Measurements from ENCODE around the gene ZNF280D. TPM values are rescaled to one million over a fixed set of nuclear protein-coding genes. Genes with fewer than 3 reads are reported as not detected.
"Not testable (repeated sequence)": the region's sequence is repeated elsewhere in the genome, so short reads cannot be mapped to it uniquely, and the experiment has no call there.

ZNF280D gene
- total and polyA plus RNA-seq, 2 of the 8 experiments (the other 6 are each of a cell fraction or from before 2014, with no cell fraction given): 7.4 to 27.5 TPM

DNA sequence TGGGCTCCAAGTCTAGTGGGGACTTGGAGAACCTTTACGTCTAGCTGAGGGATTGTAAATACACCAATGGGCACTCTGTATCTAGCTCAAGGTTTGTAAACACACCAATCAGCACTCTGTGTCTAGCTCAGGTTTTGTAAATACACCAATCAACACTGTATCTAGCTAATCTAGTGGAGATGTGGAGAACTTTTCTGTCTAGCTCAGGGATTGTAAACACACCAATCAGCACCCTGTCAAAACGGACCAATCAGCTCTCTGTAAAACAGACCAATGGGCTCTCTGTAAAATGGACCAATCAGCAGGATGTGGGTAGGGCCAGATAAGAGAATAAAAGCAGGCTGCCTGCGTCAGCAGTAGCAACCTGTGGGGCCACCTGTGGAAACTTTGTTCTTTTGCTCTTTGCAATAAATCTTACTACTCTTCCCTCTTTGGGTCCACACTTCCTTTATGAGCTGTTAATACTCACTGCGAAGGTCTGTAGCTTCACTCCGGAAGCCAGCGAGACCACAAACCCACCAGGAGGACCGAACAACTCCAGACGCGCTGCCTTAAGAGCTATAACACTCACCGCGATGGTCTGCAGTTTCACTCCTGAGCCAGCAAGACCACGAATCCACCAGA is 46.9 kb upstream of the ZNF280D start:
- POLR2A ChIA-PET (ENCODE audit: partially characterized antibody); H2BK120ac ChIP-seq (replicated peaks; ENCODE audit: low read depth, low read length); H4K20me1 ChIP-seq (replicated peaks in 1 of 2; ENCODE audit: control insufficient read depth in 1 of 2, insufficient read depth in 2 of 2, low read length in 2 of 2); H3K18ac ChIP-seq (ENCODE audit: extremely low read depth, low read length); H2BK20ac ChIP-seq (ENCODE audit: low read length); H3K14ac ChIP-seq (ENCODE audit: insufficient read length); FAIRE-seq; H3K9me3 ChIP-seq (ENCODE audit: insufficient read depth in 2 of 2, low read depth in 1 of 2, low read length in 1 of 2); H3K4ac ChIP-seq (replicated peaks; ENCODE audit: insufficient read length, low read depth, low read length); H4K91ac ChIP-seq (replicated peaks; ENCODE audit: insufficient read length, low read length); H3K4me1 ChIP-seq (replicated peaks in 1 of 4; ENCODE audit: control insufficient read depth in 3 of 4, insufficient read depth in 4 of 4, low read length in 3 of 4); H2BK5ac ChIP-seq (ENCODE audit: low read depth, low read length); H3K9ac ChIP-seq (replicated peaks in 1 of 4; ENCODE audit: extremely low read depth in 1 of 4, low read depth in 3 of 4, low read length in 3 of 4); H3K23ac ChIP-seq (ENCODE audit: insufficient read length); H3K36me3 ChIP-seq (ENCODE audit: control insufficient read depth in 2 of 4, insufficient read depth in 4 of 4, low read length in 3 of 4); H3K27me3 ChIP-seq (replicated peaks in 1 of 4; ENCODE audit: control insufficient read depth in 3 of 4, extremely low read depth in 1 of 4, insufficient read depth in 3 of 4, low read length in 3 of 4); H3K56ac ChIP-seq (replicated peaks; ENCODE audit: insufficient read length, low read depth, low read length); H4K8ac ChIP-seq (ENCODE audit: extremely low read depth, insufficient read depth, low read length); H3K79me1 ChIP-seq (ENCODE audit: low read depth, low read length); H3K23me2 ChIP-seq (ENCODE audit: low read depth, low read length); H2AFZ ChIP-seq (ENCODE audit: low read length); H3K27ac ChIP-seq (ENCODE audit: low read depth, low read length); H3K4me2 ChIP-seq (ENCODE audit: insufficient read depth in 1 of 2, low read depth in 2 of 2, low read length in 2 of 2); H2BK15ac ChIP-seq (ENCODE audit: low read length); H3K79me2 ChIP-seq (ENCODE audit: control insufficient read depth in 1 of 2, insufficient read depth in 2 of 2, low read length in 2 of 2); H4K5ac ChIP-seq (ENCODE audit: insufficient read length, low read depth, low read length); H2BK12ac ChIP-seq (ENCODE audit: low read depth, low read length); DNase-seq (ENCODE audit: low read depth in 1 of 2, low spot score in 2 of 2); H2AK5ac ChIP-seq (ENCODE audit: low read depth, low read length); H3K4me3 ChIP-seq (ENCODE audit: extremely low read depth in 1 of 4, insufficient read depth in 2 of 4, low read depth in 3 of 4, low read length in 4 of 4): not testable (repeated sequence)
- WGBS, 2 experiments (ENCODE audit: extremely low coverage in 1 of 2, insufficient coverage in 1 of 2, insufficient read length in 1 of 2, insufficient replicate concordance in 2 of 2, low coverage in 1 of 2, low lambda C conversion rate in 2 of 2, missing lambda C conversion rate in 1 of 2): 92% methylated on average over 12 of the region's 12 CpGs; no CpG with 5 or more reads in 1 of the 2 experiments
- CTCF ChIA-PET (ENCODE audit: partially characterized antibody): interaction anchor here (1.1 to 1.4 kb wide), 3 partner anchors 21 to 44 kb away, joined by 3 to 5 read pairs (median 5); no protein-coding TSS in a partner anchor

DNA sequence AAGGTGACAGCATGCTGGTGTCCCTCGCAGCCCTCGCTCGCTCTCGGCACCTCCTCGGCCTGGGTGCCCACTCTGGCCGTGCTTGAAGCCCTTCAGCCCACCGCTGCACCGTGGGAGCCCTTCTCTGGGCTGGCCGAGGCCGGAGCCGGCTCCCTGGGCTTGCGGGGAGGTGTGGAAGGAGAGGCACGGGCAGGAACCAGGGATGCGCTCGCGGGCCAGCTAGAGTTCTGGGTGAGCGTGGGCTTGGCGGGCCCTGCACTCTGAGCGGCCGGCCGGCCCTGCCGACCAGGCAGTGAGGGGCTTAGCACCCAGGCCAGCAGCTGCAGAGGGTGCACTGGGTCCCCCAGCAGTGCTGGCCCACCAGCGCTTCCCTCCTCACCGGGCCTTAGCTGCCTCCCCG is 46.1 kb upstream of the ZNF280D start:
- FAIRE-seq; H3K56ac ChIP-seq (replicated peaks; ENCODE audit: insufficient read length, low read depth, low read length); H2BK5ac ChIP-seq (ENCODE audit: low read depth, low read length); H3K4ac ChIP-seq (replicated peaks; ENCODE audit: insufficient read length, low read depth, low read length); H4K5ac ChIP-seq (ENCODE audit: insufficient read length, low read depth, low read length); H3K23me2 ChIP-seq (ENCODE audit: low read depth, low read length); DNase-seq (ENCODE audit: low read depth in 1 of 2, low spot score in 2 of 2); H2BK15ac ChIP-seq (ENCODE audit: low read length); H3K79me2 ChIP-seq (ENCODE audit: control insufficient read depth in 1 of 2, insufficient read depth in 2 of 2, low read length in 2 of 2); H2BK120ac ChIP-seq (replicated peaks; ENCODE audit: low read depth, low read length); H3K23ac ChIP-seq (ENCODE audit: insufficient read length); H4K8ac ChIP-seq (ENCODE audit: extremely low read depth, insufficient read depth, low read length); H3K27me3 ChIP-seq (replicated peaks in 1 of 4; ENCODE audit: control insufficient read depth in 3 of 4, extremely low read depth in 1 of 4, insufficient read depth in 3 of 4, low read length in 3 of 4); H4K91ac ChIP-seq (replicated peaks; ENCODE audit: insufficient read length, low read length); H3K18ac ChIP-seq (ENCODE audit: extremely low read depth, low read length); H3K27ac ChIP-seq (ENCODE audit: low read depth, low read length); H3K9me3 ChIP-seq (ENCODE audit: insufficient read depth in 2 of 2, low read depth in 1 of 2, low read length in 1 of 2); H2AK5ac ChIP-seq (ENCODE audit: low read depth, low read length); H3K36me3 ChIP-seq (ENCODE audit: control insufficient read depth in 2 of 4, insufficient read depth in 4 of 4, low read length in 3 of 4); H2BK20ac ChIP-seq (ENCODE audit: low read length); H2BK12ac ChIP-seq (ENCODE audit: low read depth, low read length); POLR2A ChIA-PET (ENCODE audit: partially characterized antibody); H2AFZ ChIP-seq (ENCODE audit: low read length); H3K4me2 ChIP-seq (ENCODE audit: insufficient read depth in 1 of 2, low read depth in 2 of 2, low read length in 2 of 2); H3K4me3 ChIP-seq (ENCODE audit: extremely low read depth in 1 of 4, insufficient read depth in 2 of 4, low read depth in 3 of 4, low read length in 4 of 4); H3K9ac ChIP-seq (replicated peaks in 1 of 4; ENCODE audit: extremely low read depth in 1 of 4, low read depth in 3 of 4, low read length in 3 of 4); H3K14ac ChIP-seq (ENCODE audit: insufficient read length); H3K4me1 ChIP-seq (replicated peaks in 1 of 4; ENCODE audit: control insufficient read depth in 3 of 4, insufficient read depth in 4 of 4, low read length in 3 of 4); H3K79me1 ChIP-seq (ENCODE audit: low read depth, low read length); H4K20me1 ChIP-seq (replicated peaks in 1 of 2; ENCODE audit: control insufficient read depth in 1 of 2, insufficient read depth in 2 of 2, low read length in 2 of 2): not testable (repeated sequence)
- CTCF ChIA-PET (ENCODE audit: partially characterized antibody): interaction anchor here (1.4 kb wide), 1 partner anchor 39 kb away, joined by 5 read pairs; no protein-coding TSS in a partner anchor
- WGBS, 2 experiments (ENCODE audit: extremely low coverage in 1 of 2, insufficient coverage in 1 of 2, insufficient read length in 1 of 2, insufficient replicate concordance in 2 of 2, low coverage in 1 of 2, low lambda C conversion rate in 2 of 2, missing lambda C conversion rate in 1 of 2): 78% methylated on average over 14 of the region's 25 CpGs; no CpG with 5 or more reads in 1 of the 2 experiments

Data from H1 (cell line).